HEK293 (cell line): ENCODE results near the gene CNDP2.

Experiments used
- CTCF ChIA-PET: fragments of 350-600 bp; formaldehyde crosslinking; extraction: SDS; loops from one replicate; lab custom pipeline; 2021; ENCODE audit warnings: antibody characterized with exemption; lab: Yijun Ruan, JAX
- POLR2A ChIA-PET: fragments of 300-600 bp; formaldehyde crosslinking; extraction: SDS; loops from one replicate; lab custom pipeline; 2020; ENCODE audit warnings: antibody characterized with exemption, inconsistent platforms; lab: Yijun Ruan, JAX
- H3K27ac ChIP-seq: fragments of 200-500 bp; sonication (Bioruptor generic); 2 replicates; pipeline ENCODE4 v1.5.1; 2014; ENCODE audit warnings: low read depth, low read length, control low read depth, inconsistent platforms; ENCODE audit errors: extremely low read depth
- H3K36me3 ChIP-seq, 2 experiments: fragments of 200-500 bp in 1 of 2; sonication (Bioruptor generic) in 1 of 2; 1 replicate in 1 of 2; 2 replicates in 1 of 2; pipeline ENCODE4 v1.5.1; 2014 to 2017; ENCODE audit warnings: inconsistent platforms in 2 of 2, low read length in 2 of 2; ENCODE audit not compliant: control insufficient read depth in 2 of 2, insufficient read depth in 1 of 2
- H3K4me1 ChIP-seq: fragments of 200-500 bp; sonication (Bioruptor generic); 2 replicates; pipeline ENCODE4 v1.5.1; 2014; ENCODE audit warnings: mild to moderate bottlenecking, low read length, inconsistent platforms; ENCODE audit not compliant: control insufficient read depth, insufficient read depth
- H3K4me3 ChIP-seq: 2 replicates; pipeline ENCODE4 v1.5.1; 2011; ENCODE audit warnings: low read depth, mild to moderate bottlenecking, control low read depth, low read length, moderate library complexity
- H3K9me3 ChIP-seq: fragments of 200-500 bp; sonication (Bioruptor generic); 2 replicates; pipeline ENCODE4 v1.5.1; 2014; ENCODE audit warnings: low read depth, low read length, inconsistent platforms; ENCODE audit not compliant: control insufficient read depth, insufficient read depth
- PATZ1 ChIP-seq: fragments of 450-650 bp; formaldehyde crosslinking; IDR thresholded peaks from 2 replicates; pipeline ENCODE4 v1.5.1; 2016; ENCODE audit warnings: missing biosample characterization, missing genetic modification characterization
- ZFHX2 ChIP-seq: fragments of 450-650 bp; formaldehyde crosslinking; conservative IDR thresholded peaks from 2 replicates; pipeline ENCODE4 v1.5.1; 2016; ENCODE audit warnings: missing biosample characterization, missing genetic modification characterization
- ZFP41 ChIP-seq: fragments of 450-650 bp; formaldehyde crosslinking; IDR thresholded peaks from 2 replicates; pipeline ENCODE4 v1.5.1; 2016; ENCODE audit warnings: missing biosample characterization, missing genetic modification characterization, borderline replicate concordance
- ZNF114 ChIP-seq: fragments of 450-650 bp; formaldehyde crosslinking; IDR thresholded peaks from 2 replicates; pipeline ENCODE4 v1.5.0; 2017; ENCODE audit warnings: missing biosample characterization, missing genetic modification characterization
- ZNF138 ChIP-seq: fragments of 450-650 bp; formaldehyde crosslinking; IDR thresholded peaks from 2 replicates; pipeline ENCODE4 v1.5.1; 2016; ENCODE audit warnings: missing biosample characterization, missing genetic modification characterization, borderline replicate concordance
- ZNF169 ChIP-seq: fragments of 450-650 bp; formaldehyde crosslinking; IDR thresholded peaks from 2 replicates; pipeline ENCODE4 v1.5.1; 2016; ENCODE audit warnings: missing biosample characterization, missing genetic modification characterization
- ZNF202 ChIP-seq: fragments of 450-650 bp; formaldehyde crosslinking; IDR thresholded peaks from 2 replicates; pipeline ENCODE4 v1.5.1; 2016; ENCODE audit warnings: missing biosample characterization, missing genetic modification characterization, borderline replicate concordance
- ZNF302 ChIP-seq: fragments of 450-650 bp; formaldehyde crosslinking; IDR thresholded peaks from 2 replicates; pipeline ENCODE4 v1.5.1; 2016; ENCODE audit warnings: missing biosample characterization, missing genetic modification characterization, low read depth
- ZNF549 ChIP-seq: fragments of 450-650 bp; IDR thresholded peaks from 2 replicates; pipeline ENCODE4 v1.5.1; 2018; ENCODE audit warnings: missing biosample characterization, missing genetic modification characterization, mild to moderate bottlenecking, inconsistent platforms, moderate library complexity
- ZNF621 ChIP-seq: fragments of 450-650 bp; formaldehyde crosslinking; IDR thresholded peaks from 2 replicates; pipeline ENCODE4 v1.5.1; 2017; ENCODE audit warnings: missing biosample characterization, missing genetic modification characterization
- ZNF660 ChIP-seq: fragments of 450-650 bp; IDR thresholded peaks from 2 replicates; pipeline ENCODE4 v1.5.1; 2018; ENCODE audit warnings: missing biosample characterization, mild to moderate bottlenecking, missing genetic modification characterization
- ZNF76 ChIP-seq: fragments of 450-650 bp; formaldehyde crosslinking; IDR thresholded peaks from 2 replicates; pipeline ENCODE4; 2016; ENCODE audit warnings: low read depth, missing biosample characterization, missing genetic modification characterization, borderline replicate concordance
- ZNF843 ChIP-seq: fragments of 450-650 bp; formaldehyde crosslinking; IDR thresholded peaks from 2 replicates; pipeline ENCODE4 v1.5.1; 2016; ENCODE audit warnings: missing biosample characterization, missing genetic modification characterization
- ZSCAN4 ChIP-seq: fragments of 450-650 bp; formaldehyde crosslinking; IDR thresholded peaks from 2 replicates; pipeline ENCODE4 v1.5.1; 2017; ENCODE audit warnings: missing biosample characterization, missing genetic modification characterization
- ZXDB ChIP-seq: fragments of 450-650 bp; formaldehyde crosslinking; IDR thresholded peaks from 2 replicates; pipeline ENCODE4 v1.5.1; 2016; ENCODE audit warnings: missing biosample characterization, missing genetic modification characterization
- TF ChIP-seq, protein P1 (sequence below): fragments of 450-650 bp; formaldehyde crosslinking; IDR thresholded peaks from 2 replicates; pipeline ENCODE4 v1.5.1; 2016; ENCODE audit warnings: missing biosample characterization, missing genetic modification characterization, low read depth
- TF ChIP-seq, protein P2 (sequence below): fragments of 450-650 bp; formaldehyde crosslinking; IDR thresholded peaks from 2 replicates; pipeline ENCODE4 v1.5.1; 2016; ENCODE audit warnings: missing biosample characterization, missing genetic modification characterization

CNDP2 gene

GRCh38 chr18:74503137-74503536 is 7.0 kb downstream of the CNDP2 start (continued):
- TF ChIP-seq ZFP41 (tag by site-specific recombination): no peak
- TF ChIP-seq ZFHX2 (tag by site-specific recombination): no peak
- no peak for TF ChIP-seq ZNF138 (tag by site-specific recombination)
- TF ChIP-seq, protein P1, sequence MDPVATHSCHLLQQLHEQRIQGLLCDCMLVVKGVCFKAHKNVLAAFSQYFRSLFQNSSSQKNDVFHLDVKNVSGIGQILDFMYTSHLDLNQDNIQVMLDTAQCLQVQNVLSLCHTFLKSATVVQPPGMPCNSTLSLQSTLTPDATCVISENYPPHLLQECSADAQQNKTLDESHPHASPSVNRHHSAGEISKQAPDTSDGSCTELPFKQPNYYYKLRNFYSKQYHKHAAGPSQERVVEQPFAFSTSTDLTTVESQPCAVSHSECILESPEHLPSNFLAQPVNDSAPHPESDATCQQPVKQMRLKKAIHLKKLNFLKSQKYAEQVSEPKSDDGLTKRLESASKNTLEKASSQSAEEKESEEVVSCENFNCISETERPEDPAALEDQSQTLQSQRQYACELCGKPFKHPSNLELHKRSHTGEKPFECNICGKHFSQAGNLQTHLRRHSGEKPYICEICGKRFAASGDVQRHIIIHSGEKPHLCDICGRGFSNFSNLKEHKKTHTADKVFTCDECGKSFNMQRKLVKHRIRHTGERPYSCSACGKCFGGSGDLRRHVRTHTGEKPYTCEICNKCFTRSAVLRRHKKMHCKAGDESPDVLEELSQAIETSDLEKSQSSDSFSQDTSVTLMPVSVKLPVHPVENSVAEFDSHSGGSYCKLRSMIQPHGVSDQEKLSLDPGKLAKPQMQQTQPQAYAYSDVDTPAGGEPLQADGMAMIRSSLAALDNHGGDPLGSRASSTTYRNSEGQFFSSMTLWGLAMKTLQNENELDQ (tag by site-specific recombination): no peak
- no peak for TF ChIP-seq ZSCAN4 (tag by site-specific recombination)
- no peak for TF ChIP-seq ZNF202 (tag by site-specific recombination)

DNA sequence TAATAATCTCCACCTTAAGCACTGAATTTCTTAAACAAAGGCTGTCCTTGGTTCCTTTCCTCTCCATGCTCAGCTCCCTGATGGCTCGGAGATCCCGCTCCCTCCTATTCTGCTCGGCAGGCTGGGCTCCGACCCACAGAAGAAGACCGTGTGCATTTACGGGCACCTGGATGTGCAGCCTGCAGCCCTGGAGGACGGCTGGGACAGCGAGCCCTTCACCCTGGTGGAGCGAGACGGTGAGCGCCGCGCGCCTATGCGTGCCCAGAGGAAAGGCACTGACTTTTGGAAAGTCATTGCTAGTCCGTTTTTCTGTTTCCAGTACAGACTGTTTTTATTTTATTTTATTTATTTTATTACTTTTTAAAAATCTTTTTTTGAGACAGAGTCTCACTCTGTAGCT is 9.6 kb downstream of the CNDP2 start:
- CTCF ChIA-PET: interaction anchor here (0.9 to 1.6 kb wide), 3 partner anchors 12 to 46 kb away, joined by 3 to 4 read pairs (median 4); no protein-coding TSS in a partner anchor
- TF ChIP-seq, protein P2, sequence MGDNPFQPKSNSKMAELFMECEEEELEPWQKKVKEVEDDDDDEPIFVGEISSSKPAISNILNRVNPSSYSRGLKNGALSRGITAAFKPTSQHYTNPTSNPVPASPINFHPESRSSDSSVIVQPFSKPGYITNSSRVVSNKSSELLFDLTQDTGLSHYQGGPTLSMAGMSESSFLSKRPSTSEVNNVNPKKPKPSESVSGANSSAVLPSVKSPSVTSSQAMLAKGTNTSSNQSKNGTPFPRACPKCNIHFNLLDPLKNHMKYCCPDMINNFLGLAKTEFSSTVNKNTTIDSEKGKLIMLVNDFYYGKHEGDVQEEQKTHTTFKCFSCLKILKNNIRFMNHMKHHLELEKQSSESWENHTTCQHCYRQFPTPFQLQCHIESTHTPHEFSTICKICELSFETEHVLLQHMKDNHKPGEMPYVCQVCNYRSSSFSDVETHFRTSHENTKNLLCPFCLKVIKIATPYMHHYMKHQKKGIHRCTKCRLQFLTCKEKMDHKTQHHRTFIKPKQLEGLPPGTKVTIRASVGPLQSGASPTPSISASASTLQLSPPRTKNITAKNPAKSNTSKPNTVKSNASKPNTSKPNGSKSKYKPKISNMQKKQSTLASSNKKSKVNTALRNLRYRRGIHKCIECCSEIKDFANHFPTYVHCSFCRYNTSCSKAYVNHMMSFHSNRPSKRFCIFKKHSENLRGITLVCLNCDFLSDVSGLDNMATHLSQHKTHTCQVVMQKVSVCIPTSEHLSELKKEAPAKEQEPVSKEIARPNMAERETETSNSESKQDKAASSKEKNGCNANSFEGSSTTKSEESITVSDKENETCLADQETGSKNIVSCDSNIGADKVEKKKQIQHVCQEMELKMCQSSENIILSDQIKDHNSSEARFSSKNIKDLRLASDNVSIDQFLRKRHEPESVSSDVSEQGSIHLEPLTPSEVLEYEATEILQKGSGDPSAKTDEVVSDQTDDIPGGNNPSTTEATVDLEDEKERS: no peak
- TF ChIP-seq ZNF76 (no peak), ZNF302 (tag by site-specific recombination) (no peak), ZNF843 (tag by site-specific recombination) (no peak), ZNF114 (tag by site-specific recombination) (no peak), ZNF169 (tag by site-specific recombination) (no peak), ZNF621 (no peak)
- TF ChIP-seq, all 188 proteins: peak for 0

DNA sequence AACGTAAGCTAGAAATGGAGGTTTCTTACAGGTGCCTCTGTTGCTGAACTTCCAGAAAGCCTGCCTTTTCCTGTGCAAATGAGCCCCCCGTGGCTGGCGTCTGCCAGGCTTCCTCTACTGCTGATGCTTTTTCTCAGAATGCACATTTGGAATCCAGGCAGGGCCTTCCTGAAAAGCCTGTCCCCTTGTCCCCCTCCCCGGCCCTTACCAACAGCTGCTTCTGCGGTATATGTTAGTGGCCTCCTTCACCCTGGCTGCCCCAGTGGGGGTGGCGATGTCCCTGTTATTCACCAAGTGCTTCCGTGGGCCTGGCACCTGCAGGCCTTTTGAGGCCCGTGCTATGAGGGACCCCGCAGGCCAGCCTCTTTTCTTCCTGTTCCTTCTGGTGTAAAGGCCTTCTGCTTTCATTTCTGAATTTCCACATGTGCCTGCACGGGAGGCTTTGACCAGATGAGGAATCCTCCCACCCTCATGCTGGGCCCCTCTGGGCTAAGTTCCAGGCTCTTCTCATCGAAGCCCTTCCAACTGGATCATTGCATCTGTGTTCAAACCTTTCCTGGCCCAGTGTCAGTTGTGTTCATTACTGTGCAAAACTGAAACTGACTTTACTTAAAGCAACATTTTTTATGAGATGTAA is 10.4 kb downstream of the CNDP2 start:
- Histone ChIP-seq H3K9me3 (no peaks in the 10 kb centered on the region), H3K27ac (no peak overlapping the region), H3K36me3 (peaks cover 25 to 79% of the 10 kb centered on the region in 2 experiments), H3K4me3 (no peak overlapping the region), H3K4me1 (no peaks in the 10 kb centered on the region)
- CTCF ChIA-PET: interaction anchor here (1.0 kb wide), 1 partner anchor 45 kb away, joined by 4 read pairs; no protein-coding TSS in a partner anchor
- POLR2A ChIA-PET: no interaction called here
- TF ChIP-seq ZNF549: no peak
- TF ChIP-seq ZNF660 (tag by site-specific recombination): no peak
- TF ChIP-seq ZXDB: no peak
- no peak for TF ChIP-seq PATZ1 (tag by site-specific recombination)

More for the DNA sequence above, 9.6 kb downstream of the CNDP2 start:
- no peaks in the 10 kb centered on the region for H3K9me3 ChIP-seq
- no peaks in the 10 kb centered on the region for H3K4me1 ChIP-seq
- POLR2A ChIA-PET: interaction anchor here (0.9 kb wide), 1 partner anchor 10 kb away, joined by 7 read pairs; the partner anchor contains the start of gene CNDP2
- peaks cover 25 to 81% of the 10 kb centered on the region in 2 experiments for H3K36me3 ChIP-seq
- no peak overlapping the region for H3K4me3 ChIP-seq
- no peak overlapping the region for H3K27ac ChIP-seq
